HEK293 (cell line): ENCODE measurements around the gene COL5A1.
A peak's percentile ranks its signal among the peaks of the same experiment; 100 is the strongest.

Experiments used
- CTCF ChIA-PET: fragments of 350-600 bp; formaldehyde crosslinking; extraction: SDS; loops from one replicate; lab custom pipeline; 2021; ENCODE audit warnings: antibody characterized with exemption; lab: Yijun Ruan, JAX
- POLR2A ChIA-PET: fragments of 300-600 bp; formaldehyde crosslinking; extraction: SDS; loops from one replicate; lab custom pipeline; 2020; ENCODE audit warnings: antibody characterized with exemption, inconsistent platforms; lab: Yijun Ruan, JAX
- H3K27ac ChIP-seq: fragments of 200-500 bp; sonication (Bioruptor generic); 2 replicates; pipeline ENCODE4 v1.5.1; 2014; ENCODE audit warnings: low read depth, low read length, control low read depth, inconsistent platforms; ENCODE audit errors: extremely low read depth
- H3K36me3 ChIP-seq, 2 experiments: fragments of 200-500 bp in 1 of 2; sonication (Bioruptor generic) in 1 of 2; 1 replicate in 1 of 2; 2 replicates in 1 of 2; pipeline ENCODE4 v1.5.1; 2014 to 2017; ENCODE audit warnings: inconsistent platforms in 2 of 2, low read length in 2 of 2; ENCODE audit not compliant: control insufficient read depth in 2 of 2, insufficient read depth in 1 of 2
- H3K4me1 ChIP-seq: fragments of 200-500 bp; sonication (Bioruptor generic); 2 replicates; pipeline ENCODE4 v1.5.1; 2014; ENCODE audit warnings: mild to moderate bottlenecking, low read length, inconsistent platforms; ENCODE audit not compliant: control insufficient read depth, insufficient read depth
- H3K4me3 ChIP-seq: 2 replicates; pipeline ENCODE4 v1.5.1; 2011; ENCODE audit warnings: low read depth, mild to moderate bottlenecking, control low read depth, low read length, moderate library complexity
- H3K9me3 ChIP-seq: fragments of 200-500 bp; sonication (Bioruptor generic); 2 replicates; pipeline ENCODE4 v1.5.1; 2014; ENCODE audit warnings: low read depth, low read length, inconsistent platforms; ENCODE audit not compliant: control insufficient read depth, insufficient read depth
- EGR2 ChIP-seq: fragments of 450-650 bp; formaldehyde crosslinking; IDR thresholded peaks from 2 replicates; pipeline ENCODE4 v1.5.1; 2016; ENCODE audit warnings: low read depth, missing biosample characterization, missing genetic modification characterization
- FEZF1 ChIP-seq: fragments of 450-650 bp; formaldehyde crosslinking; IDR thresholded peaks from 2 replicates; pipeline ENCODE4 v1.5.1; 2016; ENCODE audit warnings: missing biosample characterization, missing genetic modification characterization
- HOXA7 ChIP-seq: sonication (generic); formaldehyde crosslinking; IDR thresholded peaks from 2 replicates; pipeline ENCODE4 v1.8.1; 2022; ENCODE audit warnings: missing genetic modification reagents, borderline replicate concordance
- KLF1 ChIP-seq: fragments of 450-650 bp; formaldehyde crosslinking; IDR thresholded peaks from 2 replicates; pipeline ENCODE4 v1.5.1; 2016; ENCODE audit warnings: missing biosample characterization, missing genetic modification characterization
- OVOL3 ChIP-seq: fragments of 450-650 bp; formaldehyde crosslinking; IDR thresholded peaks from 2 replicates; pipeline ENCODE4 v1.5.1; 2016; ENCODE audit warnings: missing biosample characterization, missing genetic modification characterization
- SCRT2 ChIP-seq: fragments of 450-650 bp; formaldehyde crosslinking; IDR thresholded peaks from 2 replicates; pipeline ENCODE4 v1.5.1; 2016; ENCODE audit warnings: missing biosample characterization, missing genetic modification characterization
- ZBTB1 ChIP-seq: fragments of 450-650 bp; formaldehyde crosslinking; IDR thresholded peaks from 2 replicates; pipeline ENCODE4 v1.5.1; 2016; ENCODE audit warnings: missing biosample characterization, missing genetic modification characterization
- ZBTB8A ChIP-seq: fragments of 450-650 bp; formaldehyde crosslinking; IDR thresholded peaks from 2 replicates; pipeline ENCODE4 v1.5.1; 2016; ENCODE audit warnings: missing biosample characterization, missing genetic modification characterization
- ZEB2 ChIP-seq: fragments of 450-650 bp; formaldehyde crosslinking; IDR thresholded peaks from 2 replicates; pipeline ENCODE4 v1.5.1; 2016; ENCODE audit warnings: missing biosample characterization, missing genetic modification characterization
- ZFHX2 ChIP-seq: fragments of 450-650 bp; formaldehyde crosslinking; conservative IDR thresholded peaks from 2 replicates; pipeline ENCODE4 v1.5.1; 2016; ENCODE audit warnings: missing biosample characterization, missing genetic modification characterization
- ZNF121 ChIP-seq: fragments of 450-650 bp; formaldehyde crosslinking; IDR thresholded peaks from 2 replicates; pipeline ENCODE4 v1.5.1; 2016; ENCODE audit warnings: missing biosample characterization, missing genetic modification characterization
- ZNF530 ChIP-seq: fragments of 450-650 bp; formaldehyde crosslinking; IDR thresholded peaks from 2 replicates; pipeline ENCODE4 v1.5.1; 2016; ENCODE audit warnings: low read depth, missing biosample characterization, missing genetic modification characterization
- TF ChIP-seq, protein P1 (sequence below): fragments of 450-650 bp; formaldehyde crosslinking; IDR thresholded peaks from 2 replicates; pipeline ENCODE4 v1.5.1; 2016; ENCODE audit warnings: missing biosample characterization, missing genetic modification characterization
- TF ChIP-seq, protein P2 (sequence below): fragments of 450-650 bp; formaldehyde crosslinking; IDR thresholded peaks from 2 replicates; pipeline ENCODE4 v1.5.1; 2016; ENCODE audit warnings: missing biosample characterization, missing genetic modification characterization

Gene COL5A1

DNA sequence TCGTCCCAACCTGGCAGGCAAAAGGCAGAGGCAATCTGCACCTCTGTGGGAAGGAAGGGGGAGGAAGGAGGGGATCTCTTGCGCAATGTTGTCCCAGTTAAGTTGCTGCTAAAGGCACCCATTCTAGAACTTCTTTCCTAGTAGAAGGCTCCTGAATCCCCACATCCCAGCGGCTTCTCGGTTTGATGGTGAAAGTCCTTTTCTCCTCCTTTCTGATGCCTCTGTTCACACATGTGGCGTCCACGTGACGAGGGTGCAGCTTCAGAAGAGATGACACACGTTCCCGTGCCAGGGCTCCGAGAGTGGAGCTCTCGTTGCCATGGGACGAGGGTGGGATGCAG, 142.1 kb downstream of the COL5A1 start:
- no peak overlapping the region for H3K27ac ChIP-seq
- H3K4me1 ChIP-seq, result no peaks in the 10 kb centered on the region
- POLR2A ChIA-PET, result interaction anchor here (0.6 kb wide), 1 partner anchor 713 kb away, joined by 4 read pairs; no protein-coding TSS in a partner anchor
- TF ChIP-seq FEZF1 (tag by site-specific recombination), result peak; percentile 53
- TF ChIP-seq, protein P1, sequence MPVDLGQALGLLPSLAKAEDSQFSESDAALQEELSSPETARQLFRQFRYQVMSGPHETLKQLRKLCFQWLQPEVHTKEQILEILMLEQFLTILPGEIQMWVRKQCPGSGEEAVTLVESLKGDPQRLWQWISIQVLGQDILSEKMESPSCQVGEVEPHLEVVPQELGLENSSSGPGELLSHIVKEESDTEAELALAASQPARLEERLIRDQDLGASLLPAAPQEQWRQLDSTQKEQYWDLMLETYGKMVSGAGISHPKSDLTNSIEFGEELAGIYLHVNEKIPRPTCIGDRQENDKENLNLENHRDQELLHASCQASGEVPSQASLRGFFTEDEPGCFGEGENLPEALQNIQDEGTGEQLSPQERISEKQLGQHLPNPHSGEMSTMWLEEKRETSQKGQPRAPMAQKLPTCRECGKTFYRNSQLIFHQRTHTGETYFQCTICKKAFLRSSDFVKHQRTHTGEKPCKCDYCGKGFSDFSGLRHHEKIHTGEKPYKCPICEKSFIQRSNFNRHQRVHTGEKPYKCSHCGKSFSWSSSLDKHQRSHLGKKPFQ (tag by site-specific recombination), result no peak
- no peak for TF ChIP-seq OVOL3 (tag by site-specific recombination)
- H3K9me3 ChIP-seq, result no peaks in the 10 kb centered on the region
- H3K36me3 ChIP-seq, result no peaks in the 10 kb centered on the region
- CTCF ChIA-PET, result interaction anchor here (0.7 to 2.0 kb wide), 3 partner anchors 86 to 997 kb away, joined by 3 to 6 read pairs (median 6); no protein-coding TSS in a partner anchor
- H3K4me3 ChIP-seq, result no peak overlapping the region

DNA sequence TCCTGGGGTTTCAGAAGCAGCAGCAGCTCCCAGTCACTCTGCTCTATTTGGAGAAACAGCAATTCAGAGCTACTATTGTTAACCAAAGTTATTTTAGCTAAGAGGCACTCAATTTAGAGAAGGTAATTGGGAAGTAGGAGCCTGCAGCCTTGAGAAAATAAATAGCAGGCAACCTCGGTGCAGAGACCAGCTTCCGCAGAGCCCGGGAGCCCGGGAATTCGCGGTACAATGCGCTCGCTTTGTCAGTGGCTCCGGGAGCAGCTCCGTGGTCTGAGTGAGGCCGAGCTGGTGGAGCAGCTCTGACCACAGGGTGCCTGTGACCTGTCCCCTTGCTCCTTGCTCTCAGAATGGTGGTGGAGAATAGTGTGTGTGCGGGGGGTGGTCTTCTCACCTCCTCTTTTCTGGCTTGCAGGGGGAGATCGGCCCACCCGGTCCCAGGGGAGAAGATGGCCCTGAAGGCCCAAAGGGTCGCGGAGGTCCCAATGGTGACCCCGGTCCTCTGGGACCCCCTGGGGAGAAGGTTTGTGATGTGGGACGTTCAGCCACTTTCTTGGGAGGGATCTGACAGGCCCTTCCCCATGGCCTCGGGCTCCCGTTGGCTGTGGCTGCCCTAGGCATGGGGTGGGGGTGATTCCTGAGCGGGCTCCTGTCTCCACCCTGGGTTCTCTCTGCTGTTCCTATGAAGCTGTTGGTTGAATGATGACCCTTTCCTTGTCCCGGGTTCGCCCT, 143.1 kb downstream of the COL5A1 start:
- Histone ChIP-seq H3K4me1 (no peaks in the 10 kb centered on the region), H3K36me3 (no peaks in the 10 kb centered on the region), H3K9me3 (no peaks in the 10 kb centered on the region), H3K4me3 (no peak overlapping the region), H3K27ac (no peak overlapping the region)
- ChIA-PET POLR2A (no interaction called here), CTCF (interaction anchor here (0.7 kb wide), 1 partner anchor 9 kb away, joined by 3 read pairs; no protein-coding TSS in a partner anchor)
- no peak for TF ChIP-seq ZBTB1

DNA sequence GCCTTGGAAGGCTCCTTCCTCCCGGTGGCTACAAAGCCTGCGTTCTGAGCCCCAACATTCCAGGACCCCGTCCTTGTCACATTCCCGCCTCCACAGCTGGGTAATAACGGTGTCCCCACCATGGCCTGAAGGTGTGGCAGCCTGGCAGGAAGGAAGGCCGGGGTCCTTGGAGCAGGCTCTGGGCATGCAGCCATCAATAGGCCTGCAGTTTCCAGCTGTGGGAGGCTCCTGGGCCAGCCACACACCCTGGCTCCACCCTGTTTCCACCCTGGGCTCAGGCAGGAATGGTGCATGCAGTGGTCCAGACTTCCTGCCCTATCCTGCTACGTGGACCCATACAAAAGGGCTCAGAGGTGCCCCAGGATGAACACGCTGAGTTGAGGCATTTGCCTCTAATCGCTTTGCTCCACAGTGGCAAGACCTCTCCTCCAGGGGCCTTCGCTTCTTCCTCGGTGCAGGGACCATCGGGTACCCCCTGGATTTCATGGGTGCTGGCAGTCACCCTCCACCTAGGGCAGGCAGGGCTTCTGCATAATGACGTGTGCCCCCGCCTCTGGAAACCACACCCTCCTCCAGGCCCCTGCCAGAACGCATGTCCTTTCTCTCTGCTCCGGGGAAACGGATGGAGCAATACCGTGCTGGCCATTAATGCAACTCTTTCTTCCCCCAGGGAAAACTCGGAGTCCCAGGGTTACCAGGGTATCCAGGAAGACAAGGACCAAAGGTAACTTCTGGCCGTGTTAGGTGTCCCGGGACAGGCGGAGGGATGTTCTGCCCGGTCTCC, 143.9 kb downstream of the COL5A1 start:
- Histone ChIP-seq H3K27ac (no peak overlapping the region), H3K4me3 (no peak overlapping the region), H3K4me1 (no peaks in the 10 kb centered on the region), H3K9me3 (no peaks in the 10 kb centered on the region), H3K36me3 (no peaks in the 10 kb centered on the region)
- TF ChIP-seq KLF1 (tag by site-specific recombination) (peak; percentile 40; the same call in 1 of the 2 replicates), ZNF121 (no peak)
- POLR2A ChIA-PET, result no interaction called here
- CTCF ChIA-PET, result interaction anchor here (1.4 kb wide), 1 partner anchor 19 kb away, joined by 3 read pairs; no protein-coding TSS in a partner anchor

DNA sequence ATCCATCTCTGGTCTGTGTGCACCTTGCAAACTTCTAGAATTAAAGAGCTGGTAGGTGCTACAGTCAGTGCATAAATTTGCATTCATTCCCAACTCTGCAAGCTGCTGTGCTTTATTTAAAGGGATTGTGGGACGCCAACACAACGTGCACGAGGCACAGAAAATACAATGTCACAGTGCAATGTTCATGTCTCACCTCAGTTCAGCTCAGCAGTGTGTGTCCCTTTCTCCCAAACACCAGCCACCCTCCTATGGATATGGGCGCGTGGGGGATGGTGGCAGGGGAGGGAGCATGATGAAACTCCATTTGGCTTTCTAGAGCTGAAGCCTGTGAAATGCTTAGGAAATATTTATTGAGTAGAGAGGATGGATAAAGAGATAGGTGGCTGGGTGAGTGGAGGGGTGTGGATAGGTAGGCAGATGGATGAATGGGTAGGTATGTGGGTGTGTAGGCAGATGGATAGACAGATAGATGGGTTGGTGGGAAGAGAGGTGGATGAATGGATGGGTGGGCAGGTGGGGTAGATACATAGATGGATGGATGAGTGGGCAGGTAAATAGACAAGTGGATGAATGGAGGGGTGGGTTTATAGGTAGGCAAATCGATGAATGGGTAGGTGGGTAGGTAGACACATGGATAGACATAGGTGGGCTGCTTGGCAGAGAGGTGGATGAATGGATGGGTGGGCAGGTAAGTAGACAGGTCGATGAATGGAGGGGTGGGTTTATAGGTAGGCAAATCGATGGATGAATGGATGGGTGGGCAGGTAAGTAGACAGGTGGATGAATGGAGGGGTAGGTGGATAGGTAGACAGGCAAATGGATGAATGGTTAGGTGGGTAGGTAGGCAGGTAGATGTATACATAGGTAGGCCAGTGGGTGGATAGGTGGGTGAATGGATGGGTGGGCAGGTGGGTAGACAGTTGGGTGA, 146.3 kb downstream of the COL5A1 start:
- ChIA-PET CTCF (interaction anchor here (0.6 to 1.6 kb wide), 2 partner anchors 9 to 53 kb away, joined by 3 to 14 read pairs; no protein-coding TSS in a partner anchor), POLR2A (interaction anchor here (0.6 kb wide), 1 partner anchor 588 kb away, joined by 3 read pairs; no protein-coding TSS in a partner anchor)
- no peak overlapping the region for H3K27ac ChIP-seq
- H3K9me3 ChIP-seq, result no peaks in the 10 kb centered on the region
- no peak for TF ChIP-seq HOXA7 (CRISPR knock-in tag)
- peak; percentile 57; the same call in 1 of the 2 replicates for TF ChIP-seq ZEB2 (tag by site-specific recombination)
- TF ChIP-seq, protein P2, sequence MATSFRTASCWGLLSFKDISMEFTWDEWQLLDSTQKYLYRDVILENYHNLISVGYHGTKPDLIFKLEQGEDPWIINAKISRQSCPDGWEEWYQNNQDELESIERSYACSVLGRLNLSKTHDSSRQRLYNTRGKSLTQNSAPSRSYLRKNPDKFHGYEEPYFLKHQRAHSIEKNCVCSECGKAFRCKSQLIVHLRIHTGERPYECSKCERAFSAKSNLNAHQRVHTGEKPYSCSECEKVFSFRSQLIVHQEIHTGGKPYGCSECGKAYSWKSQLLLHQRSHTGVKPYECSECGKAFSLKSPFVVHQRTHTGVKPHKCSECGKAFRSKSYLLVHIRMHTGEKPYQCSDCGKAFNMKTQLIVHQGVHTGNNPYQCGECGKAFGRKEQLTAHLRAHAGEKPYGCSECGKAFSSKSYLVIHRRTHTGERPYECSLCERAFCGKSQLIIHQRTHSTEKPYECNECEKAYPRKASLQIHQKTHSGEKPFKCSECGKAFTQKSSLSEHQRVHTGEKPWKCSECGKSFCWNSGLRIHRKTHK (tag by site-specific recombination), result no peak
- TF ChIP-seq ZNF530, result no peak
- TF ChIP-seq ZBTB8A, result no peak
- TF ChIP-seq ZFHX2 (tag by site-specific recombination), result peak; percentile 87
- TF ChIP-seq EGR2 (tag by site-specific recombination), result peak; percentile 97
- no peak for TF ChIP-seq SCRT2 (tag by site-specific recombination)
- H3K4me3 ChIP-seq, result no peak overlapping the region
- H3K4me1 ChIP-seq, result no peaks in the 10 kb centered on the region
- no peaks in the 10 kb centered on the region for H3K36me3 ChIP-seq
